ENCODE measurements around the gene MOCOS.

MOCOS gene

GRCh38 chr18:36179562-36180355 lies 7.5 kb upstream of the MOCOS start:
- no peak for DNase-seq

- DNase-seq = no peak
These were observed 5.9 kb upstream of the MOCOS start for GRCh38 chr18:36181441-36181840.

GRCh38 chr18:36181898-36182506 lies 5.3 kb upstream of the MOCOS start:
- DNase-seq = no peak

GRCh38 chr18:36183033-36183432 lies 4.3 kb upstream of the MOCOS start:
- DNase-seq = no peak

GRCh38 chr18:36183987-36184386 lies 3.3 kb upstream of the MOCOS start:
- no peak for DNase-seq

GRCh38 chr18:36185157-36185556 lies 2.1 kb upstream of the MOCOS start:
- no peak for DNase-seq

- no peak for DNase-seq
These were observed 1.3 kb upstream of the MOCOS start for GRCh38 chr18:36185901-36186460.

- DNase-seq = no peak
These were observed 670 bp upstream of the MOCOS start for GRCh38 chr18:36186461-36187192.

- no peak for DNase-seq
These were observed 777 bp downstream of the MOCOS start for GRCh38 chr18:36187826-36188721.

- DNase-seq = no peak
These were observed 1.6 kb downstream of the MOCOS start for GRCh38 chr18:36188916-36189315.

- DNase-seq = no peak
These were observed 2.2 kb downstream of the MOCOS start for GRCh38 chr18:36189486-36189885.

- DNase-seq = no peak
These were observed 4.0 kb downstream of the MOCOS start for GRCh38 chr18:36191286-36191685.

- no peak for DNase-seq
These were observed 4.4 kb downstream of the MOCOS start for GRCh38 chr18:36191711-36192110.

- no peak for DNase-seq
These were observed 7.5 kb downstream of the MOCOS start for GRCh38 chr18:36194600-36195315.

- no peak for DNase-seq
These were observed 8.3 kb downstream of the MOCOS start for GRCh38 chr18:36195427-36196122.

GRCh38 chr18:36196238-36196995 lies 9.1 kb downstream of the MOCOS start:
- DNase-seq = no peak

GRCh38 chr18:36197511-36198166 lies 10.3 kb downstream of the MOCOS start:
- no peak for DNase-seq

GRCh38 chr18:36199691-36200295 lies 12.5 kb downstream of the MOCOS start:
- no peak for DNase-seq

GRCh38 chr18:36200354-36200771 lies 13.1 kb downstream of the MOCOS start:
- no peak for DNase-seq
